H9 (cell line): ENCODE data around the gene BPIFA1. TPM values are rescaled to one million over a fixed set of nuclear protein-coding genes. Genes with fewer than 3 reads are reported as not detected.

Experiments
- DNase-seq: peaks from one replicate; pipeline ENCODE4 v3.0.0-alpha.2; 2017
- H2AFZ ChIP-seq: one replicate; pipeline ENCODE4 v1.6.1; 2013; ENCODE audit warnings: mild to moderate bottlenecking, low read length, control low read depth, moderate library complexity
- H2AK5ac ChIP-seq: 2 replicates; pipeline ENCODE4 v1.6.1; 2013; ENCODE audit warnings: low read length, control low read depth, mixed read lengths; ENCODE audit not compliant: insufficient read length
- H2BK120ac ChIP-seq: one replicate; pipeline ENCODE4 v1.6.1; 2013; ENCODE audit warnings: low read depth, mild to moderate bottlenecking, low read length, control low read depth, inconsistent platforms; ENCODE audit not compliant: poor library complexity, severe bottlenecking
- H2BK12ac ChIP-seq: 2 replicates; pipeline ENCODE4 v1.6.1; 2013; ENCODE audit warnings: low read length, control low read depth, mixed read lengths, low read depth; ENCODE audit not compliant: insufficient read length
- H2BK15ac ChIP-seq: 2 replicates; pipeline ENCODE4 v1.6.1; 2013; ENCODE audit warnings: low read depth, low read length, control low read depth
- H2BK20ac ChIP-seq: one replicate; pipeline ENCODE4 v1.6.1; 2013; ENCODE audit warnings: low read depth, mild to moderate bottlenecking, low read length, control low read depth, inconsistent platforms; ENCODE audit not compliant: poor library complexity, severe bottlenecking
- H2BK5ac ChIP-seq: 2 replicates; pipeline ENCODE4 v1.6.1; 2013; ENCODE audit warnings: low read length, control low read depth, mixed read lengths; ENCODE audit not compliant: insufficient read length
- H3K14ac ChIP-seq: 2 replicates; pipeline ENCODE4 v1.6.1; 2013; ENCODE audit warnings: low read length, control low read depth; ENCODE audit not compliant: insufficient read depth
- H3K18ac ChIP-seq: 2 replicates; pipeline ENCODE4 v1.6.1; 2013; ENCODE audit warnings: low read depth, mild to moderate bottlenecking, mixed read lengths, low read length, control low read depth; ENCODE audit not compliant: insufficient read length
- H3K23ac ChIP-seq: 2 replicates; pipeline ENCODE4 v1.6.1; 2013; ENCODE audit warnings: low read length, control low read depth, mixed read lengths, low read depth; ENCODE audit not compliant: insufficient read length
- H3K23me2 ChIP-seq: 2 replicates; pipeline ENCODE4 v1.6.1; 2013; ENCODE audit warnings: low read depth, mild to moderate bottlenecking, mixed read lengths, low read length, control low read depth; ENCODE audit not compliant: insufficient read length, poor library complexity, severe bottlenecking
- H3K27ac ChIP-seq: 2 replicates; pipeline ENCODE4 v1.5.1; 2013; ENCODE audit warnings: low read length, control low read depth, mixed read lengths, low read depth; ENCODE audit not compliant: insufficient read length
- H3K27me3 ChIP-seq: 2 replicates; pipeline ENCODE4 v1.6.1; 2013; ENCODE audit warnings: low read length, control low read depth, inconsistent platforms; ENCODE audit not compliant: insufficient read depth
- H3K4ac ChIP-seq: 2 replicates; pipeline ENCODE4 v1.6.1; 2013; ENCODE audit warnings: low read depth, mild to moderate bottlenecking, control low read depth, inconsistent platforms, low read length, moderate library complexity
- H3K4me1 ChIP-seq: 2 replicates; pipeline ENCODE4 v1.6.1; 2013; ENCODE audit warnings: low read length, control low read depth, inconsistent platforms; ENCODE audit not compliant: insufficient read depth
- H3K4me2 ChIP-seq: 2 replicates; pipeline ENCODE4 v1.6.1; 2013; ENCODE audit warnings: low read length, control low read depth, mixed read lengths; ENCODE audit not compliant: insufficient read length, insufficient read depth
- H3K56ac ChIP-seq: 2 replicates; pipeline ENCODE4 v1.6.1; 2013; ENCODE audit warnings: low read depth, mild to moderate bottlenecking, mixed read lengths, low read length, control low read depth; ENCODE audit not compliant: insufficient read length
- H3K79me1 ChIP-seq: 2 replicates; pipeline ENCODE4 v1.6.1; 2013; ENCODE audit warnings: low read depth, mild to moderate bottlenecking, moderate library complexity, low read length, control low read depth, inconsistent platforms; ENCODE audit not compliant: insufficient read depth, poor library complexity, severe bottlenecking
- H3K79me2 ChIP-seq: 2 replicates; pipeline ENCODE4 v1.6.1; 2013; ENCODE audit warnings: low read length, control low read depth, inconsistent platforms; ENCODE audit not compliant: insufficient read depth
- H3K9ac ChIP-seq: 2 replicates; pipeline ENCODE4 v1.6.1; 2013; ENCODE audit warnings: low read length, control low read depth, mixed read lengths; ENCODE audit not compliant: insufficient read length; ENCODE audit errors: extremely low read depth
- H3K9me3 ChIP-seq: one replicate; pipeline ENCODE4 v1.6.1; 2013; ENCODE audit warnings: low read depth, low read length, inconsistent platforms; ENCODE audit not compliant: control insufficient read depth
- H3T11ph ChIP-seq: one replicate; pipeline ENCODE4 v1.6.1; 2013; ENCODE audit warnings: mild to moderate bottlenecking, low read length, control low read depth, inconsistent platforms
- H4K20me1 ChIP-seq: one replicate; pipeline ENCODE4 v1.6.1; 2013; ENCODE audit not compliant: control insufficient read depth, insufficient read length, insufficient read depth
- H4K5ac ChIP-seq: 2 replicates; pipeline ENCODE4 v1.6.1; 2013; ENCODE audit warnings: low read depth, mild to moderate bottlenecking, mixed read lengths, low read length, control low read depth; ENCODE audit not compliant: insufficient read length
- H4K8ac ChIP-seq: replicated peaks from 2 replicates; pipeline ENCODE4 v1.6.1; 2013; ENCODE audit warnings: low read length, control low read depth, mixed read lengths, low read depth; ENCODE audit not compliant: insufficient read length
- H4K91ac ChIP-seq: 2 replicates; pipeline ENCODE4 v1.6.1; 2013; ENCODE audit warnings: low read depth, mild to moderate bottlenecking, moderate library complexity, mixed read lengths, low read length, control low read depth; ENCODE audit not compliant: insufficient read length
- H3K27ac Mint-ChIP-seq, 3 experiments: 2 replicates in 2 of 3; 3 replicates in 1 of 3; pipeline ENCODE4 v1.8.0; 2020 to 2021; ENCODE audit warnings: mixed read lengths in 3 of 3, mild to moderate bottlenecking in 1 of 3, moderate library complexity in 1 of 3
- H3K27me3 Mint-ChIP-seq: 2 replicates; pipeline ENCODE4 v1.8.0; 2021; ENCODE audit warnings: low read depth, mild to moderate bottlenecking, moderate library complexity, mixed read lengths
- H3K36me3 Mint-ChIP-seq, 3 experiments: 2 replicates in 2 of 3; 3 replicates in 1 of 3; pipeline ENCODE4 v1.8.0; 2020 to 2021; ENCODE audit warnings: low read depth in 3 of 3, mixed read lengths in 3 of 3; ENCODE audit not compliant: insufficient read depth in 1 of 3
- H3K4me1 Mint-ChIP-seq, 2 experiments: 2 replicates each; pipeline ENCODE4 v1.8.0; 2020; ENCODE audit warnings: mixed read lengths in 2 of 2
- H3K4me3 Mint-ChIP-seq, 2 experiments: 2 replicates in 1 of 2; 3 replicates in 1 of 2; pipeline ENCODE4 v1.8.0; 2020 to 2021; ENCODE audit warnings: mild to moderate bottlenecking in 2 of 2, mixed read lengths in 2 of 2, moderate library complexity in 1 of 2
- H3K9me3 Mint-ChIP-seq, 2 experiments: 2 replicates in 1 of 2; 3 replicates in 1 of 2; pipeline ENCODE4 v1.8.0; 2020; ENCODE audit warnings: mild to moderate bottlenecking in 2 of 2, mixed read lengths in 2 of 2, moderate library complexity in 1 of 2
- WGBS: extraction: QIAGEN DNeasy Blood & Tissue Kit; methylation state at CpG from one replicate; pipeline ENCODE4 v1.1.7; 2013; ENCODE audit warnings: missing lambda C conversion rate, low lambda C conversion rate, mixed read lengths; ENCODE audit not compliant: insufficient read length; ENCODE audit errors: extremely low coverage; 5-methylcytosine and 5-hydroxymethylcytosine counted together
- total RNA-seq: library from RNA; stranded (reverse); gene quantifications from 2 replicates; pipeline ENCODE4 v1.2.1, GENCODE V29; 2021
- TF ChIP-seq, protein P1 (sequence below): fragments of 200-600 bp; sonication (generic); conservative IDR thresholded peaks from 3 replicates; pipeline ENCODE4 v1.8.0; 2021; ENCODE audit warnings: antibody characterized with exemption, mild to moderate bottlenecking

Gene BPIFA1
- total RNA-seq, 1 experiment from 2014 or later, result not detected

DNA sequence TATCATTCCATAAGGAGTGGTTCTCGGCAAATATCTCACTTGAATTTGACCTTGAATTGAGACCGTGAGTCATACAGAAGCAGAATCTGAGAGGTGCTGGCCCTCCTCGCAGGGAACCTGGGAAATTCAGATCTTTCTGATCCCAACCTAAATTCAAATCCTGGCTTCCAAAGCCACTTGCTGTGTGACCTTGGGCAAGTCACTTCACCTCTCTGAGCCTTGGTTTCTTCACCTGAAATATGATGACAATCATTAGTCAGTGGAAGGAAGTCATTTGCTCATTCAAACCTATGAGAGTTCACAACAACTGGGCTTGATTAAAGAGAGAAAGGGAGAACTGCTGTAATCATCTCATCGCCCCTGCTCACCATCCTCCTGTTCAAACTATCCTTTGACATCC lies 11.4 kb upstream of the BPIFA1 start:
- no peak overlapping the region for H3K56ac ChIP-seq
- no CpG with 5 or more reads among the region's 4 CpGs for WGBS
- no peaks in the 10 kb centered on the region for H3K4me1 Mint-ChIP-seq
- no peak for DNase-seq
- H3K14ac ChIP-seq, result no peak overlapping the region
- no peak overlapping the region for H2BK15ac ChIP-seq
- no peak overlapping the region for H2BK20ac ChIP-seq
- H3K23ac ChIP-seq, result no peak overlapping the region
- no peaks in the 10 kb centered on the region for H3K36me3 Mint-ChIP-seq
- H2BK5ac ChIP-seq, result no peak overlapping the region
- no peak overlapping the region for H2BK120ac ChIP-seq
- H2AK5ac ChIP-seq, result no peak overlapping the region
- H3K23me2 ChIP-seq, result no peaks in the 10 kb centered on the region
- H3K9me3 Mint-ChIP-seq, result no peaks in the 10 kb centered on the region
- H4K5ac ChIP-seq, result no peak overlapping the region
- H3K18ac ChIP-seq, result no peak overlapping the region
- no peak overlapping the region for H3K4me2 ChIP-seq
- H3K9ac ChIP-seq, result no peak overlapping the region
- no peaks in the 10 kb centered on the region for H3K9me3 ChIP-seq
- no peaks in the 10 kb centered on the region for H3K79me2 ChIP-seq
- H3K79me1 ChIP-seq, result no peaks in the 10 kb centered on the region
- TF ChIP-seq, protein P1, sequence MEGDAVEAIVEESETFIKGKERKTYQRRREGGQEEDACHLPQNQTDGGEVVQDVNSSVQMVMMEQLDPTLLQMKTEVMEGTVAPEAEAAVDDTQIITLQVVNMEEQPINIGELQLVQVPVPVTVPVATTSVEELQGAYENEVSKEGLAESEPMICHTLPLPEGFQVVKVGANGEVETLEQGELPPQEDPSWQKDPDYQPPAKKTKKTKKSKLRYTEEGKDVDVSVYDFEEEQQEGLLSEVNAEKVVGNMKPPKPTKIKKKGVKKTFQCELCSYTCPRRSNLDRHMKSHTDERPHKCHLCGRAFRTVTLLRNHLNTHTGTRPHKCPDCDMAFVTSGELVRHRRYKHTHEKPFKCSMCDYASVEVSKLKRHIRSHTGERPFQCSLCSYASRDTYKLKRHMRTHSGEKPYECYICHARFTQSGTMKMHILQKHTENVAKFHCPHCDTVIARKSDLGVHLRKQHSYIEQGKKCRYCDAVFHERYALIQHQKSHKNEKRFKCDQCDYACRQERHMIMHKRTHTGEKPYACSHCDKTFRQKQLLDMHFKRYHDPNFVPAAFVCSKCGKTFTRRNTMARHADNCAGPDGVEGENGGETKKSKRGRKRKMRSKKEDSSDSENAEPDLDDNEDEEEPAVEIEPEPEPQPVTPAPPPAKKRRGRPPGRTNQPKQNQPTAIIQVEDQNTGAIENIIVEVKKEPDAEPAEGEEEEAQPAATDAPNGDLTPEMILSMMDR, result no peak
- H3K4ac ChIP-seq, result no peak overlapping the region
- no peak overlapping the region for H2BK12ac ChIP-seq
- H3K27ac ChIP-seq, result no peak overlapping the region
- H3K4me1 ChIP-seq, result no peaks in the 10 kb centered on the region
- no peak overlapping the region for H3K27ac Mint-ChIP-seq
- H4K91ac ChIP-seq, result no peak overlapping the region
- H3T11ph ChIP-seq, result no peak overlapping the region
- no peaks in the 10 kb centered on the region for H3K27me3 ChIP-seq
- H4K8ac ChIP-seq, result no peak overlapping the region
- H2AFZ ChIP-seq, result no peak overlapping the region
- peaks cover 50% of the 10 kb centered on the region for H3K27me3 Mint-ChIP-seq
- H3K4me3 Mint-ChIP-seq, result no peak overlapping the region
- no peaks in the 10 kb centered on the region for H4K20me1 ChIP-seq
